HepG2 (cell line): ENCODE results near the gene C1R. TPM values are rescaled to one million over a fixed set of nuclear protein-coding genes. Genes with fewer than 3 reads are reported as not detected.
A peak's percentile ranks its signal among the peaks of the same experiment; 100 is the strongest.

Source experiments
- ATF4 ChIP-seq, 2 experiments: fragments of 450-650 bp in 1 of 2; sonication (generic) in 1 of 2; formaldehyde crosslinking; IDR thresholded peaks; 2 replicates each; pipeline versions ENCODE4 v1.5.0 to v1.8.0; 2020 to 2022; ENCODE audit warnings: mild to moderate bottlenecking in 1 of 2, missing genetic modification reagents in 1 of 2
- FIP1L1 ChIP-seq: fragments of 200-400 bp; formaldehyde crosslinking; IDR thresholded peaks from 2 replicates; pipeline ENCODE4 v1.6.1; 2018; ENCODE audit warnings: low read depth, mild to moderate bottlenecking, low read length, moderate library complexity, borderline replicate concordance; ENCODE audit not compliant: insufficient read depth
- FOXK1 ChIP-seq: sonication (generic); formaldehyde crosslinking; IDR thresholded peaks from 2 replicates; pipeline ENCODE4 v1.4.0; 2020; ENCODE audit warnings: low read depth, missing genetic modification reagents, borderline replicate concordance
- IRF2 ChIP-seq: IDR thresholded peaks from 2 replicates; pipeline ENCODE4 v1.6.1; 2018; ENCODE audit warnings: missing genetic modification reagents, missing compliant biosample characterization
- LBX2 ChIP-seq: sonication (generic); formaldehyde crosslinking; IDR thresholded peaks from 2 replicates; pipeline ENCODE4 v1.5.0; 2020; ENCODE audit warnings: missing genetic modification reagents, mild to moderate bottlenecking, borderline replicate concordance
- MIER2 ChIP-seq: IDR thresholded peaks from 2 replicates; pipeline ENCODE4 v1.6.1; 2016; ENCODE audit warnings: missing biosample characterization, missing genetic modification reagents
- MTF2 ChIP-seq: sonication (generic); formaldehyde crosslinking; IDR thresholded peaks from 2 replicates; pipeline ENCODE4 v1.5.0; 2020; ENCODE audit warnings: missing genetic modification reagents, borderline replicate concordance
- NFIB ChIP-seq: sonication (generic); formaldehyde crosslinking; IDR thresholded peaks from 2 replicates; pipeline ENCODE4 v1.9.0; 2021; ENCODE audit warnings: missing genetic modification reagents, mild to moderate bottlenecking, borderline replicate concordance
- NR3C1 ChIP-seq: sonication (generic); formaldehyde crosslinking; IDR thresholded peaks from 2 replicates; pipeline ENCODE4 v1.4.0; 2020; ENCODE audit warnings: missing genetic modification reagents
- POLR2A ChIP-seq, 2 experiments: IDR thresholded peaks; 2 replicates each; pipeline ENCODE4 v1.6.1; 2011; ENCODE audit warnings: low read depth in 2 of 2, low read length in 2 of 2, mild to moderate bottlenecking in 1 of 2, moderate library complexity in 1 of 2; ENCODE audit not compliant: insufficient read depth in 1 of 2
- PTBP1 ChIP-seq: fragments of 200-400 bp; formaldehyde crosslinking; IDR thresholded peaks from 2 replicates; pipeline ENCODE4 v1.6.1; 2018; ENCODE audit warnings: low read length, low read depth; ENCODE audit not compliant: poor library complexity, severe bottlenecking
- RAD21 ChIP-seq: fragments of 450-650 bp; formaldehyde crosslinking; IDR thresholded peaks from 2 replicates; pipeline ENCODE4 v1.5.0; 2020; ENCODE audit warnings: mild to moderate bottlenecking
- SOX6 ChIP-seq, 2 experiments: fragments of 450-650 bp in 1 of 2; sonication (generic) in 1 of 2; formaldehyde crosslinking in 1 of 2; IDR thresholded peaks; 2 replicates each; pipeline versions ENCODE4 v1.4.0 to v1.6.1; 2017 to 2020; ENCODE audit warnings: antibody characterized with exemption in 1 of 2, mild to moderate bottlenecking in 1 of 2, missing genetic modification reagents in 1 of 2
- ZBTB38 ChIP-seq: sonication (generic); formaldehyde crosslinking; IDR thresholded peaks from 2 replicates; pipeline ENCODE4 v1.5.1; 2020; ENCODE audit warnings: mild to moderate bottlenecking, missing genetic modification reagents
- ZNF263 ChIP-seq: sonication (generic); formaldehyde crosslinking; IDR thresholded peaks from 2 replicates; pipeline ENCODE4 v1.4.0; 2020; ENCODE audit warnings: missing genetic modification reagents
- ZNF737 ChIP-seq: sonication (generic); formaldehyde crosslinking; IDR thresholded peaks from 2 replicates; pipeline ENCODE4 v1.5.0; 2020; ENCODE audit warnings: missing genetic modification reagents, mild to moderate bottlenecking, borderline replicate concordance
- ZNF776 ChIP-seq: sonication (generic); formaldehyde crosslinking; IDR thresholded peaks from 2 replicates; pipeline ENCODE4 v1.4.0; 2020; ENCODE audit warnings: mild to moderate bottlenecking, missing genetic modification reagents
- ZSCAN21 ChIP-seq: sonication (generic); formaldehyde crosslinking; IDR thresholded peaks from 2 replicates; pipeline ENCODE4 v1.8.0; 2022; ENCODE audit warnings: mild to moderate bottlenecking, missing genetic modification reagents, moderate library complexity, borderline replicate concordance
- polyA plus RNA-seq, 8 experiments: library from polyadenylated mRNA; depleted of rRNA in 3 of 8; stranded (reverse) in 7 of 8; unstranded in 1 of 8; fragments of >200 nt; fragmentation: Illumina TruSeq in 4 of 8; extraction: Trizol in 4 of 8; gene quantifications; 2 replicates each; pipeline versions ENCODE4 v1.2.1 to v1.2.3, GENCODE V29; 2011 to 2016; ENCODE audit warnings: low read depth in 4 of 8, missing spikeins in 1 of 8, mixed read lengths in 1 of 8; ENCODE audit not compliant: insufficient read depth in 1 of 8
- total RNA-seq, 5 experiments: library from RNA; depleted of rRNA; stranded (reverse); fragments of >200 nt; fragmentation: Illumina TruSeq; extraction: Trizol; gene quantifications; 2 replicates each; pipeline ENCODE4 v1.2.3, GENCODE V29; 2016; ENCODE audit warnings: low read depth in 1 of 5
- TF ChIP-seq, protein P1 (sequence below): sonication (generic); formaldehyde crosslinking; IDR thresholded peaks from 2 replicates; pipeline ENCODE4 v1.9.0; 2021; ENCODE audit warnings: missing genetic modification reagents, borderline replicate concordance
- TF ChIP-seq, protein P2 (sequence below): sonication (generic); formaldehyde crosslinking; IDR thresholded peaks from 2 replicates; pipeline ENCODE4 v1.9.0; 2021; ENCODE audit warnings: missing genetic modification reagents, borderline replicate concordance
- TF ChIP-seq, protein P3 (sequence below), 2 experiments: sonication (generic) in 1 of 2; formaldehyde crosslinking in 1 of 2; IDR thresholded peaks; 2 replicates each; pipeline versions ENCODE4 v1.5.1 to v1.6.1; 2011 to 2020; ENCODE audit warnings: borderline replicate concordance in 1 of 2, low read depth in 1 of 2, low read length in 1 of 2, mild to moderate bottlenecking in 1 of 2, missing genetic modification reagents in 1 of 2, moderate library complexity in 1 of 2

C1R gene
- total and polyA plus RNA-seq, 2 of the 13 experiments (the other 11 are each of a cell fraction or from before 2014, with no cell fraction given) = 3.5 to 6.5 TPM

DNA sequence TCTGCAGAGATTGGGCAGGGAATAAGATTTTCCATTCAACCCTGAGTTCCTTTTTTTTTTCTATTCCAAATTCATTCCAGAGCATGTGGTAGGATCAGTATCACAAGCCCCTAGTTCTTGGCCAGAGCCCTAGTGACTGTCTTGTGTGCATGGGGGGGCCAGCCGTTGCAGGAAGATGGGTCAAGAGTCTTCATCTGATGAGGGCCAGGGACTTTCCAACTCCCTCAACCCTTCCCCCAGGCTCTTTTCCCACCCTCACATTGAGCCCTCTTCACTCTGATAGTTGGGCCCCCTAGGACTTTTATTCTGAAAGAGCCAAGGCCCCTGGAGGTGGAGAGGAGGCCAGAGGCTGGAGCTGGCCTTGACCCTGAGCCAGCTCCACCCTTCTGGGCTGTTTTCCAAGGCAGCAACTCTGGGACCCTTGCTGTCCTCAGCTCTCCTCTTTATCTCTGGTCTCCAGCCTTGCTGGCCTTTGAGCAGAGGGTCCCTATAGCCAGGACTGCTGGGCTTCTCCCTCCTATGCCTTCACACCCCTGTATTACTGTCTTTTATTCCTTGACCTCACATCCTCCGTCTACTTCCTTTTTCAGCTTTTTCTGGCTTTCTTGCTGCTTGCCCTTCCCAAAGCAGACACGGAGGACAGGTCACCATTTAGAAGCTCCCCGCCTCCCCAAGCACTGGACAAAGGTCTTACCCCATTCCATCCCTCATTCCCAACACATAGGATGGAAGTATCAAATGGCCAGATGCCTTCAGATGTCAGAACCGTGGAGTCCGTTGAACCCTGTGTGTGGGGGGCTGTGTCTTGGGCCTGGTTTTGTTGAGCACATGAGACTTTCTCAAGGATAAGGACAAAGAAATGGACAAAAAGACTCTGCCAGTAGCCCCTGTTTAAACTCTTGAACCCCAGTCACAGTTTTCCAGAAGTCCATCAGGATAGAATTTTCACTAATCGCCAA, 30.8 kb upstream of the C1R start (continued):
- TF ChIP-seq ZNF263 (0 out of 2 replicates have a peak, but pooled peaks have one; percentile 17), IRF2 (CRISPR knock-in tag) (no peak), ZSCAN21 (no peak), ATF4 (CRISPR knock-in tag; IDR thresholded peaks at IDR 0.05) (no peak), ZNF776 (CRISPR knock-in tag) (no peak), RAD21 (CRISPR knock-in tag) (no peak), NR3C1 (CRISPR knock-in tag) (no peak), FIP1L1 (no peak), POLR2A (IDR thresholded peaks at IDR 0.05; ENCODE audit: insufficient read depth in 1 of 2, low read depth in 2 of 2, low read length in 2 of 2) (peak in 1 of 2 experiments; percentile 17; a peak in 1 of 4 replicates), LBX2 (CRISPR knock-in tag) (no peak), NFIB (CRISPR knock-in tag) (no peak), MIER2 (CRISPR knock-in tag) (no peak), ZBTB38 (CRISPR knock-in tag) (no peak), PTBP1 (no peak), FOXK1 (CRISPR knock-in tag) (no peak), SOX6 (IDR thresholded peaks at IDR 0.05) (no peak), SOX6 (CRISPR knock-in tag; IDR thresholded peaks at IDR 0.05) (peak; percentile 30), ZNF737 (CRISPR knock-in tag) (no peak), MTF2 (CRISPR knock-in tag) (no peak)
- TF ChIP-seq, protein P1, sequence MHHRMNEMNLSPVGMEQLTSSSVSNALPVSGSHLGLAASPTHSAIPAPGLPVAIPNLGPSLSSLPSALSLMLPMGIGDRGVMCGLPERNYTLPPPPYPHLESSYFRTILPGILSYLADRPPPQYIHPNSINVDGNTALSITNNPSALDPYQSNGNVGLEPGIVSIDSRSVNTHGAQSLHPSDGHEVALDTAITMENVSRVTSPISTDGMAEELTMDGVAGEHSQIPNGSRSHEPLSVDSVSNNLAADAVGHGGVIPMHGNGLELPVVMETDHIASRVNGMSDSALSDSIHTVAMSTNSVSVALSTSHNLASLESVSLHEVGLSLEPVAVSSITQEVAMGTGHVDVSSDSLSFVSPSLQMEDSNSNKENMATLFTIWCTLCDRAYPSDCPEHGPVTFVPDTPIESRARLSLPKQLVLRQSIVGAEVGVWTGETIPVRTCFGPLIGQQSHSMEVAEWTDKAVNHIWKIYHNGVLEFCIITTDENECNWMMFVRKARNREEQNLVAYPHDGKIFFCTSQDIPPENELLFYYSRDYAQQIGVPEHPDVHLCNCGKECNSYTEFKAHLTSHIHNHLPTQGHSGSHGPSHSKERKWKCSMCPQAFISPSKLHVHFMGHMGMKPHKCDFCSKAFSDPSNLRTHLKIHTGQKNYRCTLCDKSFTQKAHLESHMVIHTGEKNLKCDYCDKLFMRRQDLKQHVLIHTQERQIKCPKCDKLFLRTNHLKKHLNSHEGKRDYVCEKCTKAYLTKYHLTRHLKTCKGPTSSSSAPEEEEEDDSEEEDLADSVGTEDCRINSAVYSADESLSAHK (CRISPR knock-in tag) = no peak
- TF ChIP-seq, protein P2, sequence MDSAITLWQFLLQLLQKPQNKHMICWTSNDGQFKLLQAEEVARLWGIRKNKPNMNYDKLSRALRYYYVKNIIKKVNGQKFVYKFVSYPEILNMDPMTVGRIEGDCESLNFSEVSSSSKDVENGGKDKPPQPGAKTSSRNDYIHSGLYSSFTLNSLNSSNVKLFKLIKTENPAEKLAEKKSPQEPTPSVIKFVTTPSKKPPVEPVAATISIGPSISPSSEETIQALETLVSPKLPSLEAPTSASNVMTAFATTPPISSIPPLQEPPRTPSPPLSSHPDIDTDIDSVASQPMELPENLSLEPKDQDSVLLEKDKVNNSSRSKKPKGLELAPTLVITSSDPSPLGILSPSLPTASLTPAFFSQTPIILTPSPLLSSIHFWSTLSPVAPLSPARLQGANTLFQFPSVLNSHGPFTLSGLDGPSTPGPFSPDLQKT (CRISPR knock-in tag) = no peak
- TF ChIP-seq, protein P3, sequence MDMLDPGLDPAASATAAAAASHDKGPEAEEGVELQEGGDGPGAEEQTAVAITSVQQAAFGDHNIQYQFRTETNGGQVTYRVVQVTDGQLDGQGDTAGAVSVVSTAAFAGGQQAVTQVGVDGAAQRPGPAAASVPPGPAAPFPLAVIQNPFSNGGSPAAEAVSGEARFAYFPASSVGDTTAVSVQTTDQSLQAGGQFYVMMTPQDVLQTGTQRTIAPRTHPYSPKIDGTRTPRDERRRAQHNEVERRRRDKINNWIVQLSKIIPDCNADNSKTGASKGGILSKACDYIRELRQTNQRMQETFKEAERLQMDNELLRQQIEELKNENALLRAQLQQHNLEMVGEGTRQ (IDR thresholded peaks at IDR 0.05; ENCODE audit: low read depth, low read length) = no peak
- TF ChIP-seq, protein P3 (CRISPR knock-in tag; IDR thresholded peaks at IDR 0.05; ENCODE audit: borderline replicate concordance) = no peak
